SK-N-SH treated with all-trans-retinoic acid at 6 μM for 48 hours (cell line): ENCODE data around the gene PIGN.

Source experiments
- ATAC-seq: fragments of 200-7000 bp; cut with Tn5 transposase; 3 replicates; pipeline ENCODE4 v1.9.1; 2020; ENCODE audit warnings: mild to moderate bottlenecking, moderate library complexity
- ARNTL ChIP-seq: fragments of 450-650 bp; formaldehyde crosslinking; IDR thresholded peaks from 2 replicates; pipeline ENCODE4 v1.5.0; 2020; ENCODE audit warnings: low read depth, mild to moderate bottlenecking, moderate library complexity, borderline replicate concordance
- BACH2 ChIP-seq: fragments of 250-450 bp; sonication (Bioruptor Pico); IDR thresholded peaks from 2 replicates; pipeline ENCODE4 v1.9.0; 2021; ENCODE audit warnings: mild to moderate bottlenecking, borderline replicate concordance
- CSDC2 ChIP-seq: fragments of 250-450 bp; sonication (Bioruptor Pico); IDR thresholded peaks from 2 replicates; pipeline ENCODE4 v1.5.0; 2020; ENCODE audit warnings: mild to moderate bottlenecking, moderate library complexity
- ESRRG ChIP-seq: fragments of 250-450 bp; sonication (Bioruptor Pico); IDR thresholded peaks from 2 replicates; pipeline ENCODE4 v1.6.1; 2021; ENCODE audit warnings: mild to moderate bottlenecking
- ISL1 ChIP-seq: fragments of 250-450 bp; sonication (Bioruptor Pico); IDR thresholded peaks from 2 replicates; pipeline ENCODE4 v2.1.2; 2022; ENCODE audit warnings: mild to moderate bottlenecking, moderate library complexity
- OSR1 ChIP-seq: fragments of 250-450 bp; sonication (Bioruptor Pico); IDR thresholded peaks from 2 replicates; pipeline ENCODE4 v1.8.0; 2022; ENCODE audit warnings: moderate library complexity, mild to moderate bottlenecking, inconsistent platforms
- PPARA ChIP-seq: fragments of 250-450 bp; sonication (Bioruptor Pico); IDR thresholded peaks from 2 replicates; pipeline ENCODE4 v1.5.0; 2020; ENCODE audit warnings: mild to moderate bottlenecking, borderline replicate concordance
- RARB ChIP-seq: fragments of 250-450 bp; sonication (Bioruptor Pico); IDR thresholded peaks from 2 replicates; pipeline ENCODE4 v1.8.0; 2021; ENCODE audit warnings: mild to moderate bottlenecking, moderate library complexity
- SNAI2 ChIP-seq: fragments of 250-450 bp; sonication (Bioruptor Pico); IDR thresholded peaks from 2 replicates; pipeline ENCODE4 v1.5.0; 2020; ENCODE audit warnings: mild to moderate bottlenecking, moderate library complexity
- TCF4 ChIP-seq: fragments of 250-450 bp; sonication (Bioruptor Pico); IDR thresholded peaks from 2 replicates; pipeline ENCODE4 v1.8.0; 2021; ENCODE audit warnings: mild to moderate bottlenecking, moderate library complexity, borderline replicate concordance
- TOX ChIP-seq: fragments of 250-450 bp; sonication (Bioruptor Pico); IDR thresholded peaks from 2 replicates; pipeline ENCODE4 v1.8.0; 2021; ENCODE audit warnings: mild to moderate bottlenecking, moderate library complexity, borderline replicate concordance
- ZC3H10 ChIP-seq: fragments of 250-450 bp; sonication (Bioruptor Pico); IDR thresholded peaks from 2 replicates; pipeline ENCODE4 v1.5.1; 2021; ENCODE audit warnings: mild to moderate bottlenecking, moderate library complexity
- ZFP3 ChIP-seq: fragments of 250-450 bp; sonication (Bioruptor Pico); IDR thresholded peaks from 2 replicates; pipeline ENCODE4 v1.5.0; 2020; ENCODE audit warnings: mild to moderate bottlenecking, moderate library complexity
- ZFP30 ChIP-seq: fragments of 450-650 bp; formaldehyde crosslinking; IDR thresholded peaks from 2 replicates; pipeline ENCODE4 v1.5.0; 2022; ENCODE audit warnings: mild to moderate bottlenecking, moderate library complexity
- ZNF565 ChIP-seq: fragments of 450-650 bp; formaldehyde crosslinking; conservative IDR thresholded peaks from 2 replicates; pipeline ENCODE4 v1.5.0; 2020; ENCODE audit warnings: low read depth, mild to moderate bottlenecking, moderate library complexity
- ZNF70 ChIP-seq: fragments of 450-650 bp; formaldehyde crosslinking; IDR thresholded peaks from 2 replicates; pipeline ENCODE4 v1.5.0; 2020; ENCODE audit warnings: mild to moderate bottlenecking, moderate library complexity
- ZNF8 ChIP-seq: fragments of 450-650 bp; formaldehyde crosslinking; IDR thresholded peaks from 2 replicates; pipeline ENCODE4 v1.5.0; 2020; ENCODE audit warnings: mild to moderate bottlenecking, moderate library complexity
- TF ChIP-seq, protein P1 (sequence below): fragments of 250-450 bp; sonication (Bioruptor Pico); IDR thresholded peaks from 2 replicates; pipeline ENCODE4 v1.5.0; 2020; ENCODE audit warnings: mild to moderate bottlenecking, moderate library complexity
- TF ChIP-seq, protein P2 (sequence below): fragments of 250-450 bp; sonication (Bioruptor Pico); IDR thresholded peaks from 2 replicates; pipeline ENCODE4 v1.5.1; 2021; ENCODE audit warnings: mild to moderate bottlenecking, moderate library complexity
- TF ChIP-seq, protein P3 (sequence below): fragments of 250-450 bp; sonication (Bioruptor Pico); IDR thresholded peaks from 2 replicates; pipeline ENCODE4 v1.8.0; 2021; ENCODE audit warnings: low read depth, mild to moderate bottlenecking, moderate library complexity, borderline replicate concordance
- TF ChIP-seq, protein P4 (sequence below): fragments of 250-450 bp; sonication (Bioruptor Pico); IDR thresholded peaks from 2 replicates; pipeline ENCODE4 v1.5.1; 2020; ENCODE audit warnings: low read depth, mild to moderate bottlenecking, moderate library complexity

PIGN gene

DNA sequence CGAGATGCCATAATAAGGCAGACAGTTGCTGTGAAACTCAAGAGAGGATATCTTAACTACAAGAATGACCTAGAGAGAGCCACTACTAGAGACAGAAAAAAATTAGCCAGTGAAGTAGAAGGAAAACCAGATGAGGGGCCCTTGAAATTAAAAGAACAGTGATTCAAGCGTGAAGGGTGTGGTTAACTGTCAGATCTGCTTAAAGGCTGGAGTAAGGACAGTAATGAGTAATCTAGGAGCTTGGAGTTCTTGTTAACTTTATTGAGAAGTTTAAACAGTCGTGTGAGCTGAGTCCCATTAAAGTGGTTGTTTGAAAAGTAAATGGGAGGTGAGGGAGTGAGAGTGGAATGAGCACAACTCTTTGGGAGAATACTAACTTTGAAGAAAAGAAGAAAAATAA is 21.3 kb downstream of the PIGN start (continued):
- TF ChIP-seq, protein P1, sequence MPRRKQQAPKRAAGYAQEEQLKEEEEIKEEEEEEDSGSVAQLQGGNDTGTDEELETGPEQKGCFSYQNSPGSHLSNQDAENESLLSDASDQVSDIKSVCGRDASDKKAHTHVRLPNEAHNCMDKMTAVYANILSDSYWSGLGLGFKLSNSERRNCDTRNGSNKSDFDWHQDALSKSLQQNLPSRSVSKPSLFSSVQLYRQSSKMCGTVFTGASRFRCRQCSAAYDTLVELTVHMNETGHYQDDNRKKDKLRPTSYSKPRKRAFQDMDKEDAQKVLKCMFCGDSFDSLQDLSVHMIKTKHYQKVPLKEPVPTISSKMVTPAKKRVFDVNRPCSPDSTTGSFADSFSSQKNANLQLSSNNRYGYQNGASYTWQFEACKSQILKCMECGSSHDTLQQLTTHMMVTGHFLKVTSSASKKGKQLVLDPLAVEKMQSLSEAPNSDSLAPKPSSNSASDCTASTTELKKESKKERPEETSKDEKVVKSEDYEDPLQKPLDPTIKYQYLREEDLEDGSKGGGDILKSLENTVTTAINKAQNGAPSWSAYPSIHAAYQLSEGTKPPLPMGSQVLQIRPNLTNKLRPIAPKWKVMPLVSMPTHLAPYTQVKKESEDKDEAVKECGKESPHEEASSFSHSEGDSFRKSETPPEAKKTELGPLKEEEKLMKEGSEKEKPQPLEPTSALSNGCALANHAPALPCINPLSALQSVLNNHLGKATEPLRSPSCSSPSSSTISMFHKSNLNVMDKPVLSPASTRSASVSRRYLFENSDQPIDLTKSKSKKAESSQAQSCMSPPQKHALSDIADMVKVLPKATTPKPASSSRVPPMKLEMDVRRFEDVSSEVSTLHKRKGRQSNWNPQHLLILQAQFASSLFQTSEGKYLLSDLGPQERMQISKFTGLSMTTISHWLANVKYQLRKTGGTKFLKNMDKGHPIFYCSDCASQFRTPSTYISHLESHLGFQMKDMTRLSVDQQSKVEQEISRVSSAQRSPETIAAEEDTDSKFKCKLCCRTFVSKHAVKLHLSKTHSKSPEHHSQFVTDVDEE (CRISPR knock-in tag) = no peak
- TF ChIP-seq OSR1 (CRISPR knock-in tag) = no peak

DNA sequence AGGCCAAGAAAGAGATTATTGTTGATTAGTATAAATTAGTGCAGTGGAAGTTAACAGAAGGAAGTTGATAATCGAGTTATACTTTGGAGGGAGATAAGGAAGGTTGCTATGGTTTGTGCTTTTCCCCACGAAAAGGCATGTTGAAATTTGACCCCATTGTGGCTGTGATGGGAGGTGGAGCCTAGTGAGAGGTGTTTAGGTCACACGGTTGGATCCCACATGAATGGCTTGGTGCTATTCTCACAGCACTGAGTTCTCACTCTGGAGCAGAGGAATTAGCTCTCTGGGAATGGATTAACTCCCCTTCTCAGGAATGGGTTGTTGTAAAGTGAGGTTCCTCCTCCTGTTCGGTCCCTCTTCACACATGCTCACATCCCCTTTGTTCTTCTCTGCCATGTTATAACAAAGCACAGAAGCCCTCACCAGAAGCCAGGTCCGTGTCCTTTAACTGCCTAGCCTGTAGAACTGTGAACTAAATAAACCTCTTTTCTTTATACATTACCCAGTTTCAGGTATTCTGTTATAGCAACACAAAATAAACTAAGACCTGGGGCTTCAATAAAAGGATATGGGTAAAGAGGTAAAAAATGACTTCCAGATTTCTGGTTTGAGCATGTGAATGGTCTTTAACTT is 21.9 kb downstream of the PIGN start:
- ATAC-seq = no peak
- TF ChIP-seq PPARA (CRISPR knock-in tag) = no peak
- no peak for TF ChIP-seq ZFP3 (CRISPR knock-in tag)
- no peak for TF ChIP-seq ARNTL (CRISPR knock-in tag)
- no peak for TF ChIP-seq ZNF8 (CRISPR knock-in tag)
- no peak for TF ChIP-seq ZNF565 (CRISPR knock-in tag)
- no peak for TF ChIP-seq SNAI2

DNA sequence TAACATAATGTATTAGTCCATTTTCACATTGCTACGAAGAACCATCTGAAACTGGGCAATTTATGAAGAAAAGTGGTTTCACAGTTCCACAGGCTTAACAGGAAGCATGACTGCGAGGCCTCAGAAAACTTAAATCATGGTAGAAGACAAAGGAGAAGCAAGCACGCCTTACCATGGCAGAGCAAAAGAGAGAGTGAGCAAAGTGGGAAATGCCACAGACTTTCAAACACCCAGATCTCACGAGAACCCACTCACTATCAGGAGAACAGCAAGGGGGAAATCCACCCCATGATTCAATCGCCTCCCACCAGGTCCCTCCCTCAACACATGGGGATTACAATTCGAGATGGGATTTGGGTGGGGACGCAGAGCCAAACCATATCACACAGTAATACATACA is 22.5 kb downstream of the PIGN start:
- ATAC-seq = no peak
- TF ChIP-seq ZFP3 (CRISPR knock-in tag) = no peak
- no peak for TF ChIP-seq OSR1 (CRISPR knock-in tag)
- no peak for TF ChIP-seq ESRRG
- TF ChIP-seq, protein P2, sequence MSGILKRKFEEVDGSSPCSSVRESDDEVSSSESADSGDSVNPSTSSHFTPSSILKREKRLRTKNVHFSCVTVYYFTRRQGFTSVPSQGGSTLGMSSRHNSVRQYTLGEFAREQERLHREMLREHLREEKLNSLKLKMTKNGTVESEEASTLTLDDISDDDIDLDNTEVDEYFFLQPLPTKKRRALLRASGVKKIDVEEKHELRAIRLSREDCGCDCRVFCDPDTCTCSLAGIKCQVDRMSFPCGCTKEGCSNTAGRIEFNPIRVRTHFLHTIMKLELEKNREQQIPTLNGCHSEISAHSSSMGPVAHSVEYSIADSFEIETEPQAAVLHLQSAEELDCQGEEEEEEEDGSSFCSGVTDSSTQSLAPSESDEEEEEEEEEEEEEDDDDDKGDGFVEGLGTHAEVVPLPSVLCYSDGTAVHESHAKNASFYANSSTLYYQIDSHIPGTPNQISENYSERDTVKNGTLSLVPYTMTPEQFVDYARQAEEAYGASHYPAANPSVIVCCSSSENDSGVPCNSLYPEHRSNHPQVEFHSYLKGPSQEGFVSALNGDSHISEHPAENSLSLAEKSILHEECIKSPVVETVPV = no peak
- TF ChIP-seq, protein P1 (CRISPR knock-in tag) = no peak
- no peak for TF ChIP-seq BACH2 (CRISPR knock-in tag)
- TF ChIP-seq ARNTL (CRISPR knock-in tag) = no peak
- no peak for TF ChIP-seq RARB (CRISPR knock-in tag)
- no peak for TF ChIP-seq ISL1 (CRISPR knock-in tag)
- no peak for TF ChIP-seq ZC3H10
- TF ChIP-seq PPARA (CRISPR knock-in tag) = no peak
- no peak for TF ChIP-seq ZFP30 (CRISPR knock-in tag)
- TF ChIP-seq TCF4 (CRISPR knock-in tag) = no peak
- TF ChIP-seq, protein P3, sequence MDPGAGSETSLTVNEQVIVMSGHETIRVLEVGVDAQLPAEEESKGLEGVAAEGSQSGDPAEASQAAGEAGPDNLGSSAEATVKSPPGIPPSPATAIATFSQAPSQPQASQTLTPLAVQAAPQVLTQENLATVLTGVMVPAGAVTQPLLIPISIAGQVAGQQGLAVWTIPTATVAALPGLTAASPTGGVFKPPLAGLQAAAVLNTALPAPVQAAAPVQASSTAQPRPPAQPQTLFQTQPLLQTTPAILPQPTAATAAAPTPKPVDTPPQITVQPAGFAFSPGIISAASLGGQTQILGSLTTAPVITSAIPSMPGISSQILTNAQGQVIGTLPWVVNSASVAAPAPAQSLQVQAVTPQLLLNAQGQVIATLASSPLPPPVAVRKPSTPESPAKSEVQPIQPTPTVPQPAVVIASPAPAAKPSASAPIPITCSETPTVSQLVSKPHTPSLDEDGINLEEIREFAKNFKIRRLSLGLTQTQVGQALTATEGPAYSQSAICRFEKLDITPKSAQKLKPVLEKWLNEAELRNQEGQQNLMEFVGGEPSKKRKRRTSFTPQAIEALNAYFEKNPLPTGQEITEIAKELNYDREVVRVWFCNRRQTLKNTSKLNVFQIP (CRISPR knock-in tag) = no peak
- no peak for TF ChIP-seq SNAI2
- TF ChIP-seq, all 23 proteins: peak for 0

DNA sequence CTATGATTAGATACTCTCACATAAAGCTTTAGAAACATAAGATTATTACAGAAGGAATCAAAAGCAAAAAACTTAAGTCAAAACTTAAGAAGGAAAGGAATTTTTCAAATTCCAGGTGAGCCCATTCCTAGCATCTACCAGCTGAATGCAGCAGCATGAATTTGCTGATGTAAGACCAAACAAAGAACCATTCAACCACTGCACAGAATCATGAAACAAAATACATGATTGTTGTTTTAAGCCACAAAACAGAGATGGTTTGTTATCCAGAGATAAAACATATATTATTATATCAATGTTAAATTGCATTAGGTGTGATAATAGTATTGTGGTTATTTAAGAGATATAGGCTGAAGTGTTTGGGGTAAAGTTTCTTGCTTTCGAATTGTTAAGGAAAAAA is 29.0 kb downstream of the PIGN start:
- no peak for ATAC-seq
- no peak for TF ChIP-seq TCF4 (CRISPR knock-in tag)
- TF ChIP-seq SNAI2 = no peak
- TF ChIP-seq, all 23 proteins: peak for 0

DNA sequence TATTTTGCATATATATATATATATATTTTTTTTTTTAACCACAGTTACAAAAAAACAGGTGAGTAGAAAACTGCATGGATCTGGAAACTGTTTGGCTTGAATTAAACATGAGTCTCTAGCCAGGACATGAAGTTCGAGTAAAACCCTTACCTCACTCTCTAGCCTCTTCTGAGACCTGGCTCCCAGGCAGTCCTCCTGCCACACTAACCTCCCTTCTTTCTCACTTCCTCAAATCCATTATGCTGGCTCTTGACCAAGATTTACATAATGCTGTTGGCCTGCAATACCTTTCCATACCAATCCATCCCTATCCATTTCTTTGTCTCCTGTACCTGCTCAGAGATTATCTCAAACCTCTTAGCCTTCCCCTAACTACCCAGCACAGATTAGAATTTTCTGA is 34.0 kb downstream of the PIGN start:
- TF ChIP-seq BACH2 (CRISPR knock-in tag) = no peak
- no peak for TF ChIP-seq ZNF70
- no peak for TF ChIP-seq ARNTL (CRISPR knock-in tag)
- TF ChIP-seq, protein P2 = no peak
- TF ChIP-seq, protein P4, sequence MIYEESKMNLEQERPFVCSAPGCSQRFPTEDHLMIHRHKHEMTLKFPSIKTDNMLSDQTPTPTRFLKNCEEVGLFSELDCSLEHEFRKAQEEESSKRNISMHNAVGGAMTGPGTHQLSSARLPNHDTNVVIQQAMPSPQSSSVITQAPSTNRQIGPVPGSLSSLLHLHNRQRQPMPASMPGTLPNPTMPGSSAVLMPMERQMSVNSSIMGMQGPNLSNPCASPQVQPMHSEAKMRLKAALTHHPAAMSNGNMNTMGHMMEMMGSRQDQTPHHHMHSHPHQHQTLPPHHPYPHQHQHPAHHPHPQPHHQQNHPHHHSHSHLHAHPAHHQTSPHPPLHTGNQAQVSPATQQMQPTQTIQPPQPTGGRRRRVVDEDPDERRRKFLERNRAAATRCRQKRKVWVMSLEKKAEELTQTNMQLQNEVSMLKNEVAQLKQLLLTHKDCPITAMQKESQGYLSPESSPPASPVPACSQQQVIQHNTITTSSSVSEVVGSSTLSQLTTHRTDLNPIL (CRISPR knock-in tag) = no peak
- no peak for TF ChIP-seq ZC3H10
- TF ChIP-seq CSDC2 (CRISPR knock-in tag) = no peak
- no peak for TF ChIP-seq TOX (CRISPR knock-in tag)
- no peak for ATAC-seq
